Breast epithelium (tissue), 3 donors: ENCODE measurements around the gene STMND1.

Source experiments
- POLR2A ChIP-seq: fragments of 450-650 bp; IDR thresholded peaks from one replicate; pipeline ENCODE4 v1.6.1; 2016; ENCODE audit warnings: antibody characterized with exemption, mild to moderate bottlenecking, moderate library complexity
- POLR2AphosphoS5 ChIP-seq, 3 donors: sonication (generic); formaldehyde crosslinking; IDR thresholded peaks; one replicate each; pipeline ENCODE4 v1.6.1; 2017; ENCODE audit warnings: antibody characterized with exemption in 3 of 3
- TF ChIP-seq, protein P1 (sequence below), 3 donors: fragments of 450-650 bp; IDR thresholded peaks; one replicate each; pipeline ENCODE4 v1.5.1; 2016 to 2017; ENCODE audit warnings: antibody characterized with exemption in 3 of 3, mild to moderate bottlenecking in 3 of 3, moderate library complexity in 3 of 3

DNA sequence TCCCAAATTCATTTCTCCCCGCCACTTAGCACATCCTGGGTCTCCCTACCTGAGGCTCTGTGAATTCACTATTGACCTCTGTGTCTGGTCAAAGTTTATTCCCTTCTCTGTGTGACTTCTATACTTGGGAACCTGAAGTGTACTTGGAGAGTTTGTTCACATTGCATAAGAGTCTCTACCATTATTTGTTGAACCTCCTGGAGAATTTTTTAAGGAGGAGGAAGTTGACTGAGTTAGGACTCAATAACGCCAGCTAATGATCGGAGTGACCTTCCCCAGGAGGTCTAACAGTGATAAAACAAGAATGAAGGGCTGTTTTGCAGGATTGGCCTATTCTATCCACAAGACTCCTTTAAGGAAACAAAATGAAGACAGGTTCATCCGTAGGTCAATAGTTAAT lies 23.6 kb downstream of the STMND1 start:
- no peak for TF ChIP-seq POLR2AphosphoS5 (IDR thresholded peaks at IDR 0.05)
- TF ChIP-seq, protein P1, sequence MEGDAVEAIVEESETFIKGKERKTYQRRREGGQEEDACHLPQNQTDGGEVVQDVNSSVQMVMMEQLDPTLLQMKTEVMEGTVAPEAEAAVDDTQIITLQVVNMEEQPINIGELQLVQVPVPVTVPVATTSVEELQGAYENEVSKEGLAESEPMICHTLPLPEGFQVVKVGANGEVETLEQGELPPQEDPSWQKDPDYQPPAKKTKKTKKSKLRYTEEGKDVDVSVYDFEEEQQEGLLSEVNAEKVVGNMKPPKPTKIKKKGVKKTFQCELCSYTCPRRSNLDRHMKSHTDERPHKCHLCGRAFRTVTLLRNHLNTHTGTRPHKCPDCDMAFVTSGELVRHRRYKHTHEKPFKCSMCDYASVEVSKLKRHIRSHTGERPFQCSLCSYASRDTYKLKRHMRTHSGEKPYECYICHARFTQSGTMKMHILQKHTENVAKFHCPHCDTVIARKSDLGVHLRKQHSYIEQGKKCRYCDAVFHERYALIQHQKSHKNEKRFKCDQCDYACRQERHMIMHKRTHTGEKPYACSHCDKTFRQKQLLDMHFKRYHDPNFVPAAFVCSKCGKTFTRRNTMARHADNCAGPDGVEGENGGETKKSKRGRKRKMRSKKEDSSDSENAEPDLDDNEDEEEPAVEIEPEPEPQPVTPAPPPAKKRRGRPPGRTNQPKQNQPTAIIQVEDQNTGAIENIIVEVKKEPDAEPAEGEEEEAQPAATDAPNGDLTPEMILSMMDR (IDR thresholded peaks at IDR 0.05) = no peak
- TF ChIP-seq POLR2A = no peak
